Hypothalamus (tissue), 51 donors: Measurements from ENCODE around the gene FANCD2OS.
A peak's percentile ranks its signal among the peaks of the same experiment; 100 is the strongest.
"Not testable (repeated sequence)": the region's sequence is repeated elsewhere in the genome, so short reads cannot be mapped to it uniquely, and the experiment has no call there.

ENCODE experiments used
- DNase-seq, 51 donors: peaks; one replicate each; lab custom pipeline; 2025; lab: John Stamatoyannopoulos, UW

FANCD2OS gene, protein sequence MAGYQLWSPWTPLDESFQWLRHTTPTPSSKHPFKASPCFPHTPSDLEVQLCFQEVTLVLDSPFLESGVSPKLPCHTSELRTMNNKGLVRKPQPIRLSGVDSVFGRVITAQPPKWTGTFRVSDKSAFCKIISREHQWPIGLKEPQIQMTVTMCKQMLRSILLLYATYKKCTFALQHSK

DNA sequence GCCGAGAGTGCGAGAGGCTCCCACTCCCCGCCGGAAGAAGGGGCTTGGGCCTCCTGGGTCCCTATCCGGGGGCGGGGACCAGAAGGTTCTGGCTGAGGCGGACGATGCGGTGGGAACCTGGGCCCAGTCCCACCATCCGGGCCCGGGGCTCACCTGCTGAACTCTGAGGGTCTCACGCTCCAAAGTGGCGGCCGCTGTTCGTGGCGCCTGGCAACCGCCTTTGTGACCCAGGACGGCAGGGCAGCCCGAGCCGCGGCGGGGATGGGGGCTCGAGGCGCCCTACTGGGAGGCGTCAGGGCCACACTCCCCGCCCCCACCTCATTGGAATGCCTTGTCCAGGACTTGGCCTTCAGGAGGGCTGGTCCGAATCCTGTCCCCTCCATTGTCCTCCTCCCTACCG lies at the start of gene FANCD2OS:
TSS of gene FANCD2OS (minus strand) at position 165 of the 400 bp plus-strand sequence. CDS start 3,481 bp downstream, outside the sequence.
- no peak for DNase-seq

DNA sequence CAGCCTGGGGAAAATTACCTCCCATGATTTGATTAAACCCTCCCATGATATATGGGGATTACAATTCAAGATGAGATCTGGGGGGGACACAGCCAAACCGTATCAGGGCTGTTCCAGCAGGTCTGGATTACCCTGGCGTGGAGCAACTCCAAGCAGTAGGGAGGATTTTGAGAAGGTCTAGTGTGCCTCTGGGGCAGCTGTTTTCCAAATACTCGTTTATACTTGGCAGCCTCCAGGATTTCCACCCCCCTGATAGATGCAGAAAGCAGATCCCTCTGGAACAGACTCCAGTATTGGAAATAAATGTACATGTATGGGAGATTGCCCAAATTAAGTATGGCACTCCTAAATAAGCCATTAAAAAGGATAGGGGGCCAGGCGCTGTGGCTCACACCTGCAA lies 49.0 kb upstream of the FANCD2OS start:
- no peak for DNase-seq

DNA sequence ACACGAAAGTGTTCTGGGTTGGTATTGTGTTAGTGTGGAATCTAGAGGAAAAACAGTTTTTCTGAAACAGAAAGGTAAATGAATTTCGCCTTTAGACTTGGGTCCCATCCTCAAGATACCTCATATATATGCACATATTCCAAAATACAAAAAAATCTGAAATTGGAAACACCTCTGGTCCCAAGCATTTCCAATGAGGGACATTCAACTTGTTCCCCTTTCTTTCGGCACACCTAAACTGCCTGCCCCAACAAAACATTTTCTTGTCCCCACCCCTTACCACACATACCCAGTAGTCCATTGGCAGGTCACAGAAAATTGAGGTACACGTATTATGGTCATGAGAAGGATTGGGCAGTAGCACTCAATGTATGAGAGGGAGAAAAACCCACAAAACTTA lies 47.6 kb upstream of the FANCD2OS start:
- DNase-seq: no peak

DNA sequence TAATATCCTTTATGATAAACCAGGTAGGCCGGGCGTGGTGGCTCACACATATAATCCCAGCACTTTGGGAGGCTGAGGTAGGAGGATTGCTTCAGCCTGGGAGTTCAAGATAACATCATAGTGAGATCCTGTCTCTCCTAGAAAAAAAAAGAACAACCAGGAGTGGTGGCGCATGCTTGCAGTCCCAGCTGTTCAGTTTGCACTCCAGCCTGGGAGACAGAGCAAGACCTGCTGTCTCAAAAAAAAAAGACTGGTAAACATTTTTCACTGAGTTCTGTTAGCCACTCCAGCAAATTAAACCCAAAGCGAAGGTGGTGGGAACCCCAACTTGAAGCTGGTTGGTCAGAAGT lies 47.0 kb upstream of the FANCD2OS start:
- DNase-seq: no peak

DNA sequence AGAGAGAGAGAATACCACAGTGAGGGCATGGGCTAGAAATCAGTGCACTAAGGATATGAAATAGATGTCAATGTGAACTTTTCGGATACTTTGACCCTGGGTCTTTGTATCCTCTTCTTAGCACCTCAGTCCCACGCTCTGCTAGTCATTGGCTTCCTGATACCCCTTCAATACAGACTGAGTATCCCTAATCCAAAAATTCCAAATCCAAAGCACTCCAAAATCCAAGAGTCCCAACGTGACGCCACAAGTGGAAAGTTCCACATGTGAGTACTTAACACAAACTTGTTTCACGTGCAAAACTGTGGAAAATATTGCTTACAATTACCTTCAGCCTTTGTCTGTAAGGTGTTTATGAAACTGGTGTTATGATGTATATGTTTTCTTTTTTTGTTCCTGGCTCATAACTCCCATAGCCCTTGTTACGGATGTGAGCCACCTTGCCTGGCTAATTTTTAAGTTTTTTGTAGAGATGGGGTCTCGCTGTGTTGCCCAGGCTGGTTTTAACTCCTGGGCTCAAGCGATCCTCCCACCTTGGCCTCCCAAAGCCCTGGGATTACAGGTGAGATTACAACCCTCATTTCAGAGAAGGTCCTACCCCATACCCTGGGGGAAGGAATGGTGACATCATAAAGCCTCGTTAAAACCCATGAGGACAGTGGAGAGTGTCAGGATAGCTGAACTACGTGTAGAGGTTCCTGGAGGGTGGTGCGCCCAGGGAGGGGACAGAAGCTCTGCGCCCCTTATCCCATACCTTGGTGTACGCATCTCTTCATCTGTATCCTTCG lies 46.5 kb upstream of the FANCD2OS start:
- DNase-seq: no peak

DNA sequence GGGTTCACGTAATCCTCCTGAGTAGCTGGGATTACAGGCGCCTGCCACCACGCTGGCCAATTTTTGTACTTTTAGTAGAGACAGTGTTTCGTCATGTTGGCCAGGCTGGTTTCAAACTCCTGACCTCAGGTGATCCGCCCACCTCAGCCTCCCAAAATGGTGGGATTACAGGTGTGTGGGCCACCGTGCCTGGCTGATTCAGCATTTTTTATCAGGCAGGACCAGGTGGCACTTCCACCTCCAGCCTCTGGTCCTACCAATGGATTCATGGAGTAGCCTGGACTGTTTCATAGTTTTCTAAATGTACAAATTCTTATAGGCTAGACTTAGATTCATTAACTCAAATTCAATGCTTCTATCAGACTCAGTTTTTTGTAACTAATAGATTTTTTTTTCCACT lies 42.9 kb upstream of the FANCD2OS start:
- no peak for DNase-seq

DNA sequence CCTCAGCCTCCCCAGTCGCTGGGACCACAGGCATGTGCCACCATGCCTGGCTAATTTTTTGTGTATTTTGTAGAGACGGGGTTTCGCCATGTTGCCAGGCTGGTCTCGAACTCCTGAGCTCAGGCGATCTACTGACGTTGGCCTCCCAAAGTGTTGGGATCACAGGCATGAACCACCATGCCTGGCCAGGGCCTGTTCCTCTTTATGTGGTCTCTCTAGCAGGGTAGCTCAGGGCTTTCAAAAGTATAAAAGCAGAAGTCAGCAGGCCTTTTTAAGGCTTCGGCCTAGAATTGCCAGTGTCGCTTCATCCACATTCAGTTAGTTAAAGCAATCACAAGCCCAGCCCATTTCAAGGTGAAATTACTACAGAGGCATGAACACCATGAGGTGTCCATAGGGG lies 41.2 kb upstream of the FANCD2OS start:
- no peak for DNase-seq

DNA sequence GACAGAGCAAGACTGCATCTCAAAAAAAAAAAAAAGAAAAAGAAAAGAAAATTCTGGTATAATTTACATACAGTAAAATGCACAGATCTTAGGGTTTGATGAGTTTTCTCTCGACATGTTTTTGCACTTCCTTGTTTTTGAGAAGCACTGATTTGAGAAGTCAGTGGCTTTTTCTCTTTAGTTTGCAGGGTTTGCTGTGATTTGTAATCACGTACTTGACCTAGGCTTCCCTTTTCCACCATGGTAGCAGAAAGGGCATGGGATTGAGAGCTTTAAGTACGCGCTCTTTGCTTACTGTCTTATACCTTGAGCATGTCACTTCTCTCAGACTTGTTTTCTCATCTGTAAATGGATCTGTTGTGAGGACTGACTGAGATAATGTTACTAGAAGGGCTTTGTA lies 37.6 kb upstream of the FANCD2OS start:
- DNase-seq: no peak

DNA sequence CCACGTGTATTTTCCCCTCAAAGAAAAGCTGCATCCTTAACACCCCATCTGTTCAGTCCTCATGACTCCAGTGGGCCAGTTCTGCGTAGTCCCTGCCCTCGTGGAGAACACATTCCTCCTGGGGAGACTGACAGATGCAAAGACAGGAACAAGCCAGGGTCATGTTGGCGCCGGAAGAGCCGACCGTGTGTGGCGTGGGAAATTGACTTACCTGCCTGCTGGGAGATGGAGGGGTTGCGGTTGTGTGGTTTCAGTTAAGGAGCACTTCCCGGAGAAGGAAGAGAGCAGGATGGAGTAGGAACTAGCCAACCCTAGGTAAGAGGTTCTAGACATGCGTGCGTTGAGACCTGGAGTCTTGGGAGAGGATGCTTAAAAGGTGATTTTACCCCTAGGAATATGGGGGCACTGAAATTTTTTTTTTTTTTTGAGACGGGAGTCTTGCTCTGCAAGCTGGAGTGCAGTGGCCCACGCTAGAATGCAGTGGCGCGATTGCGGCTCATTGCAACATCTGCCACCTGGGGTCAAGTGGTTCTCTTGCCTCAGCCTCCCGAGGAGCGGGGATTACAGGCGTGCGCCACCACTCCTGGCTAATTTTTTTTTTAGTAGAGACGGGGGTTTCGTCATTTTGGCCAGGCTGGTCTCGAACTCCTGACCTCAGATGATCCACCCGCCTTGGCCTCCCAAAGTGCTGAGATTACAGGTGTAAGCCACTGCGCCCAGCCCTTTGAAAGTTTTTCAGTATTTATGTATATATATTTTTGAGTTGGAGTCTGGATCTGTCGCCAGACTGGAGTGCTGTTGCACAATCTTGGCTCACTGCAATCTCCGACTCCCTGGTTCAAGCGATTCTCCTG lies 34.9 kb upstream of the FANCD2OS start:
- no peak for DNase-seq

DNA sequence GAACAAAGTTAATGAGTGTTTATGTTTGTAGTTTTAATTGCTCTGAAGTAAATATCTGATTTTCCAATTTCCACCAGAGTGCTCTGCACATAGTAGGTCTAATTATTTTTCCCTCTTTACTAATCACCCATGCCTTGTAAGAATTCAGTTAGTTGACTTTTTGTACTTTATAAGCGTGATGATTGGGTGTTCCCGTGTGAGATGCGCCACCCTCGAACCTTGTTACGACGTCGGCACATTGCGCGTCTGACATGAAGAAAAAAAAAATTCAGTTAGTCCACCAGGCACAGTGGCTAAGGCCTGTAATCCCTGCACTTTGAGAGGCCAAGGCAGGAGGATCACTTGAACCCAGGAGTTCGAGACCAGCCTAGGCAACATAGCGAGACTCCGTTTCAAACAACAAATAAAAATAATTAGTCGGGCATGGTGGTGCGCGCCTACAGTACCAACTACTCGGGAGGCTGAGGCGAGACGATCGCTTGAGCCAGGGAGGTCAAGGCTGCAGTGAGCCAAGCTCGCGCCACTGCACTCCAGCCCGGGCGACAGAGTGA lies 33.0 kb upstream of the FANCD2OS start:
- no peak for DNase-seq

DNA sequence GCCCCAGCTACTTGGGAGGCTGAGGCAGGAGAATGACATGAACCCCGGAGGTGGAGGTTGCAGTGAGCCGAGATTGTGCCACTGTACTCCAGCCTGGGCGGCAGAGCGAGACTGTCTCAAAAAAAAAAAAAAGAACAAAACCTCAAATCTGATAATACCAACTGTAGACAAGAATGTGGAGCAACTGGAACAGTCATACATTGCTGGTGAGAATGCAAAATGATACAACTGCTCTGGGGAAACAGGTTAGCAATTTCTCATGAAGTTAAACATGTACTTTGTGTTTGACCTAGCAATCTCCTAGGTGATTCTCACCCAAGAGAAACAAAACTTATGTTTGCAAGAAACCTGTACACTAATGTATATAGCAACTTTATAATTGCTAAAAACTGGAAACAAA lies 29.1 kb upstream of the FANCD2OS start:
- no peak for DNase-seq

DNA sequence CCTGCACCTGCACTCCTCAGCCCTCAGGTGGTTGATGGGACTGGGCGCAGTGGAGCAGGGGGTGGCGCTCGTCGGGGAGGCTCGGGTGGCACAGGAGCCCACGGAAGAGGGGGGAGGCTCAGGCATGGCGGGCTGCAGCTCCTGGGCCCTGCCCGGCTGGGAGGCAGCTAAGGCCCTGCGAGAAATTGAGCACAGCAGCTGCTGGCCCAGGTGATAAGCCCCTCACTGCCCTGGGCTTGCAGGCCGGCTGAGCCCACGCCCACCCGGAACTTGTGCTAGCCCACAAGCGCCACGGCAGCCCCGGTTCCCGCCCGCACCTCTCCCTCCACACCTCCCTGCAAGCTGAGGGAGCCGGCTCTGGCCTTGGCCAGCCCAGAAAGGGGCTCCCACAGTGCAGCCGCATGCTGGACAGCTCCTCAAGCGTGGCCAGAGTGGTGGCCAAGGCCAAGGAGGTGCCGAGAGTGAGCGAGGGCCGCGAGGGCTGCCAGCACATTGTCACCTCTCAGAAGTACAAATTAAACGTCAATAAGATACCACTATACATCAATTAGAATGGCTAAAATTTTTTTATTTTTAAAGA lies 28.5 kb upstream of the FANCD2OS start:
- DNase-seq: no peak

DNA sequence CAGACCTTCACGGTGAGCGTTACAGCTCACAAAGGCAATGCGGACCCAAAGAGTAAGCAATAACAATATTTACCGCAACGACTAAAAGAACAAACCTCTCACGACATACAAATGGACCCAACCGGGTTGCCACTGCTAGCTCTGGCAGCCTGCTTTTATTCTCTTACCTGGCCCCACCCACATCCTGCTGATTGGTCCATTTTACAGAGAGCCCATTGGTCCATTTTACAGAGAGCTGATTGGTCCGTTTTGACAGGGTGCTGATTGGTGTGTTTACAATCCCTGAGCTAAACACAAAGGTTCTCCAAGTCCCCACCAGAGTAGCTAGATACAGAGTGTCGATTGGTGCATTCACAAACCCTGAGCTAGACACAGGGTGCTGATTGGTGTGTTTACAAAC lies 27.8 kb upstream of the FANCD2OS start:
- DNase-seq: not testable (repeated sequence)

DNA sequence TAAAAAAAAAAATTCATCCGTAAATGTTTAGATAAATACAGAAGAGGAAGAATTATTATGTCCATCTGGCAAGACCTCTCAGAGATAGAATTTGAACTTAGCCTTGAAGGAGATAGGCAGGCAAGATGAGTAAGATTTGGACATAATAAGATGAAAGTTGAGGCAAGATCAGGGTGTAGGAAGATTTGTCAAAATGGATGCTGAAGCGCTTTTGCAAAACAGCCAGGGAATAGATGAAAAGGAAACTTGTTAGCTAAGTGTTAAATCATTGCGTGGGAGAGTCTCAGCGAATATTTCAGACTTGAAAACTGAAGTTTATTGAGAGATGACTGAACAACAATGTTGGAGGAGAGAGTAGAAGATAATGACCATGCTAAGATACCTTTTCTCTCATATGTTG lies 14.7 kb upstream of the FANCD2OS start:
- no peak for DNase-seq

DNA sequence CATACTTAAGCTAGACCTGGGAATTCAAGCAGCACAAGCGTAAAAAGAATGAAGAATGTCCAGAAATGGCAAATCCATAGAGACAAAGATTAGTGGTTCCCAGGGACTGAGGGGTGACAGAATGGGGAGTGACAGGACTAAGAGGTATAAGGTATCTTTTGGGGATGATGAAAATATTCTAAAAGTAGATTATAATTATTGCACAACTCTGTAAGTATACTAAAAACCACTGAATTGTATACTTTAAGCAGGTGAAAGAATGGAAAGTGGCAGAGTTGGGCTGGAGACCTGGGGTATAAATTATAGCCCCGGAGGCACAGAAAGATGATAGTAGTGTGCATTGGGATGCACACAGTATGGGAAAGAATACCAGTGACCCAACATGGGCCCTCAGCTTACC lies 13.0 kb upstream of the FANCD2OS start:
- no peak for DNase-seq

DNA sequence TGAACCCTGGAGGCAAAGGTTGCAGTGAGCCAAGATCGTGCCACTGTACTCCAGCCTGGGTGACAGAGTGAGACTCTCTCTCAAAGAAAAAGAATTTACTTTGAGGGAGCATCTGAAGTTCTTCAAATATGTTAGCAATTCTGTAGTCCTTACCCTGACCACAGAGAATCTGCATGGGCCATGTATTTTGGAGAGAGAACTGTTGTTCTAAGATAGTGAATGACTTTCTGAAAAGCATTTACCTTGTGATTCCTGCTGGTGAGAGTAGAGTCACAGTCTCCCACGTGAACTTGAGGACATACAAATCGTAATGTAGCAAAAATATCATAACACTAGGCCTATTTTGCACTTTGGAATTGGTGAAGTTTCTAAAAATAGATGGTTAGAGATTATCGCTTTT lies 11.3 kb upstream of the FANCD2OS start:
- DNase-seq: no peak

DNA sequence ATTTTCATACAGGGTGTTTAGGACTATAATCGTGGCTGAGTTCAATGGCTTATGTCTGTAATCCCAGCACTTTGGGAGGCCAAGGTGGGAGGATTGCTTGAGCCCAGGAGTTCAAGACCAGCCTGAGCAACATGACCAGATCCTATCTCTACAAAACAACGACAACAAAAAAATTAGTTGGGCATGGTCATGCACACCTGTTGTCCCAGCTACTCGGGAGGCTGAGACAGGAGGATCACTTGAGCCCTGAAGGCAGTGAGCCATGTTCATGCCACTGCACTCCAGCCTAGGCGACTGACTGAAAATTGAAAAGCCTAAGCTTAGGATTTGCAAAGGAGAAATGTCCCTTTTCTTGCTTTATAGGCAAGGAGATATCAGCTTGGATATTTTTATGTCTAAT lies 8.9 kb upstream of the FANCD2OS start:
- no peak for DNase-seq

DNA sequence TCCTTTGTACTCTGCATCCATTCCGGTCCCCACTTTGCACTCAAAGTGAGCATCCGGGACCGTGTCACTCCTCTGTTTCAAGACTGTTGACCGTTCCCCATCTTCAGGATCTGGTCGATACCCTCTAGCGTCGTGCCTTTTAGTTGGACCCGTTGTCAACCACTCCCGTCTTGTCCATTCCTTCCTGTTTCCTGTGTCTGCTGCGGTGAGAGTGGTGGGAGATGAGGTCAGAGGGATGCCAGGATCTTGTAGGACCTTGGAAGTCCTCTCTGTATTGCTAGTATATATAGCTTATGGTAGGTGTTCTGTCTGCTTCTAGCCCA lies 8.0 kb upstream of the FANCD2OS start:
- peak in 1 of 51 donors; percentile 60 for DNase-seq

DNA sequence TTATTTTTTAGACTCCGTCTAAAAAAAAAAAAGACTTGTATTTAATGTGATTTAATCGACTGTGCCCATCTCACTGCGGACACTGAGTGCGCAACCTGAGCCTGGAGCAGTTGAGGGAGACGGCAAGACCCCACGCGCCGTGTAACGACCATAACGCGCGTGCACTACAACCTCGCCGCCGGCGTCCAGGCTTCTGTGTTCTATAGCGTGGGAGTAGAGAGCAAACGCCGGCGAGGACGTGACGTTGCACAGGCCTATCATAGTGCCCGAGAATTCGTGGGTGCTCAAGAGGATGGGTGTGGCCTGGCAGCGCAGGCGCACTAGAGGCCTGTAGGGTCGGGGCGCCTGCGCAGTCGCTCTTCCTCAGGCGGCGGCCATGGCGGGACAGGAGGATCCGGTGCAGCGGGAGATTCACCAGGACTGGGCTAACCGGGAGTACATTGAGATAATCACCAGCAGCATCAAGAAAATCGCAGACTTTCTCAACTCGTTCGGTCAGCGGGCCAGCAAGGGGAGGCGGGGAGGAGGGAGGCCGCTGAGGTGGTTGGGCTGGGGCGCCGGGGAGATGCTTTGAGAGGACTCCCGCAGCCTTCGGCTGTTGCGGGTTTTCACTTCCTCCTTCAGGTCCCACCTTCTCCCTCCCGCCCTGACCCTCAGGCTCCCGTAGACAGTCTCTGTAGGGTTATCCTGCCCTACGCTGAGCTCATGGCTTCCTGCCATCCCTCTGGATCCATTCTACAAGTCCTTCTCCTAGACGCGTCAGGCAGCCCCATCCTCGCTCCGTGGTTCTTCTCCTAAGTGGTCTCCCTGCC lies 7.5 kb upstream of the FANCD2OS start, which contains the start of gene BRK1:
TSS of gene BRK1 (plus strand) at position 350 of the 812 bp plus-strand sequence. CDS start at position 377, 27 bp downstream.
- DNase-seq: peak; percentile 52 to 96 (median 88)

DNA sequence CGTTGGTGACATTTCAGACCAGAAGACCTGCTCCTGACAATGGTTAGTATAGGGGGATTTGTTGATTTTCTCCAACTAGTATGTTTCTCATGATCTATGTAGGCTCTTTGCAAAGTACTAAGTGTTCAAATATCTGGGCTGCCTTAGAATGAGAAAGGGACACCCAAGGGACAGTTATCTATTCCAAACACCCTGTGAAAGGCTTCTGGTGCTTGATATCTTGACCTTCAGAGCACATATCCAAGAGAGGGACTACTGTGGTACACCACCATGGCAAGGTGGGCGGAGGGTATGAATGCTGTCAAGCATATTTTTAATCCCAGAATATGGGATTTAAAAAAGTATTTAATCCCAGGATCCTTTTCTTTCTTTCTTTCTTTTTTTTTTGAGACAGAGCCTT lies 1.1 kb downstream of the FANCD2OS start:
- no peak for DNase-seq
